Natural killer cell (primary cell): ENCODE measurements around the gene CSF2RB. TPM values are rescaled to one million over a fixed set of nuclear protein-coding genes. Genes with fewer than 3 reads are reported as not detected.
A peak's percentile ranks its signal among the peaks of the same experiment; 100 is the strongest.

Experiments used
- ATAC-seq, 3 donors: fragments of 150-1000 bp in 2 of 3; fragments of 200-7000 bp in 1 of 3; cut with Tn5 transposase; 1 replicate in 1 of 3; 2 replicates in 2 of 3; pipeline ENCODE4 v1.10.0; 2021; ENCODE audit warnings: mild to moderate bottlenecking in 2 of 3, moderate library complexity in 2 of 3
- DNase-seq, 2 donors: peaks; one replicate each; pipeline versions ENCODE4 v3.0.0 to v3.0.0-alpha.2; 2013 to 2021; ENCODE audit warnings: mixed read lengths in 1 of 2
- H3K27ac ChIP-seq: one replicate; pipeline ENCODE4 v1.5.1; 2013; ENCODE audit warnings: mild to moderate bottlenecking, low read length
- H3K27me3 ChIP-seq: one replicate; pipeline ENCODE4 v1.6.1; 2013; ENCODE audit warnings: low read length; ENCODE audit not compliant: control insufficient read depth, insufficient read depth
- H3K36me3 ChIP-seq: one replicate; pipeline ENCODE4 v1.6.1; 2013; ENCODE audit warnings: low read length; ENCODE audit not compliant: control insufficient read depth, insufficient read depth
- H3K4me1 ChIP-seq: one replicate; pipeline ENCODE4 v1.6.1; 2013; ENCODE audit warnings: low read length; ENCODE audit not compliant: control insufficient read depth, insufficient read depth
- H3K4me3 ChIP-seq: one replicate; pipeline ENCODE4 v1.5.1; 2013; ENCODE audit warnings: low read length
- H3K9me3 ChIP-seq: one replicate; pipeline ENCODE4 v1.6.1; 2013; ENCODE audit warnings: low read length; ENCODE audit not compliant: control insufficient read depth, insufficient read depth
- H3K27ac Mint-ChIP-seq, 2 donors: one replicate each; pipeline ENCODE4 v1.8.0; 2022; ENCODE audit warnings: mild to moderate bottlenecking in 2 of 2, mixed read lengths in 2 of 2, moderate library complexity in 1 of 2
- H3K27me3 Mint-ChIP-seq, 2 donors: one replicate each; pipeline ENCODE4 v1.8.0; 2022; ENCODE audit warnings: low read depth in 2 of 2, mixed read lengths in 2 of 2
- H3K36me3 Mint-ChIP-seq: one replicate; pipeline ENCODE4 v1.8.0; 2022; ENCODE audit warnings: mixed read lengths
- H3K4me1 Mint-ChIP-seq, 2 donors: one replicate each; pipeline ENCODE4 v1.8.0; 2022; ENCODE audit warnings: mixed read lengths in 2 of 2
- H3K4me3 Mint-ChIP-seq: one replicate; pipeline ENCODE4 v1.8.0; 2022; ENCODE audit warnings: mild to moderate bottlenecking, moderate library complexity, mixed read lengths
- H3K9me3 Mint-ChIP-seq, 2 donors: one replicate each; pipeline ENCODE4 v1.8.0; 2022; ENCODE audit warnings: mixed read lengths in 2 of 2
- WGBS: methylation state at CpG from one replicate; pipeline ENCODE4 v1.1.7; 2013; ENCODE audit warnings: missing lambda C conversion rate; ENCODE audit not compliant: insufficient coverage; 5-methylcytosine and 5-hydroxymethylcytosine counted together
- intact Hi-C: fragments of 100-400 bp; cut with micrococcal nuclease; formaldehyde crosslinking; loops from one replicate; pipeline ENCODE4 v1.14.2; 2022
- total RNA-seq, 4 donors: library from RNA; stranded (reverse); fragments of 120-200 nt in 1 of 4; gene quantifications; one replicate each; pipeline versions ENCODE4 v1.2.3 to v1.2.4, GENCODE V29; 2013 to 2022
- TF ChIP-seq, protein P1 (sequence below): fragments of 200-600 bp; IDR thresholded peaks from one replicate; pipeline ENCODE4 v1.8.0; 2022; ENCODE audit warnings: antibody characterized with exemption

Gene CSF2RB
- total RNA-seq: 100 to 1,000 TPM in 1 of 3 donors, 1 to 10 TPM in 2; 3.8 to 274 (median 8.2) TPM
- total RNA-seq (2013): 7.1 TPM

DNA sequence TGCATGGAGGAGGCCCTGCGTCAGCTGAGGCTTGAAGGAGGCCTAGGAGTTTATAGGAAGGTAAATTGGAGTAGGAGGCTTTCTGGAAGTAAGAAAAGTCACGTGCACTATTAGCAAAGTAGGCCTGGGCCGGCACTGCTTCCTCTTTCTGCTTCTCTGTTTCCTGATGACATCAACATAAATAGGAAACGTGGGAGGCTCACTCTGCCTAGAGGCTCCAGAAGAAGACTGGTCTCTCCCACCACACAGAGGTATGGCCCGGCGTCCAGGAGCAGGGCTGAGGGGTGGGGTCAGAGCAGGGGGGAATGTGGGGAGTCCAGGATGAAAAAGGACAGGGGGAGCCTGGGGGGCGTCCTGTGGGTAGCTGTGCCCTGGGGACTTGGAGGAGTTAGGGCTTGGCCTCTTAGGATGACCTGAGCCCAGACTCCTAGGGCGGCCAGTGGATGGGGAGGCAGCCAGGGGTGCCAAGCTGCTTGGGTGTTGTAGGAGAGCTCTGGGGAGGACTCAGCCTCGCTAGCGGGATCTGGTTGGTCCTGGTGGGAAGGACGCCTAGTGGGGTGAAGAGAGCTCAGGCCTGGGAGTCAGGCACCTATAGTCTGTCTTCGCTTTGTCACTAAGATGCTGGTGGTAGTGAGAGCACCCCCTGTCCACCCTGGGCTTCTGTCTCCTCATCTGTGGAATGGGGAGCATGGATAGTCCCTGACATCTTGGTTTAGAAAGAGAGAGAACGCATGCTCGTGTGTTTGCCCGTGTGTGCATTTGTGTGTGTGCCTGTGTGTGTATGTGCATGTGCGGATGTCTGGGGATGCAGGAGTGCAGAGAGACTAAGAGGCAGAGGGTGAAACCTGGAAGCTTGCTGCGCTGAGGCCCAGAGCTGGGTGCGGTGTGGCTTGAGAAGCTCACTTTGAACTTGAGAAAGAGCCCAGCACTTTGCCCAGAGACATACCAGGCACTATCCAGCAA lies at the start of gene CSF2RB:
TSS of gene CSF2RB (plus strand) at position 202 of the 963 bp plus-strand sequence. CDS start 8,580 bp downstream, outside the sequence.
- Mint-ChIP-seq H3K36me3 (no peaks in the 10 kb centered on the region), H3K27ac (peak within 1 kb of the TSS in 1 of 2 donors; percentile 60), H3K27me3 (peaks cover 21 to 38% of the 10 kb centered on the region in 2 donors), H3K9me3 (no peaks in the 10 kb centered on the region), H3K4me3 (no peak within 1 kb of the TSS), H3K4me1 (peaks cover 0 to 5% of the 10 kb centered on the region in 2 donors)
- peaks cover 4% of the 10 kb centered on the region for H3K4me1 ChIP-seq
- H3K27me3 ChIP-seq: no peaks in the 10 kb centered on the region
- no peaks in the 10 kb centered on the region for H3K9me3 ChIP-seq
- no peak for DNase-seq
- H3K36me3 ChIP-seq: no peaks in the 10 kb centered on the region
- TF ChIP-seq, protein P1, sequence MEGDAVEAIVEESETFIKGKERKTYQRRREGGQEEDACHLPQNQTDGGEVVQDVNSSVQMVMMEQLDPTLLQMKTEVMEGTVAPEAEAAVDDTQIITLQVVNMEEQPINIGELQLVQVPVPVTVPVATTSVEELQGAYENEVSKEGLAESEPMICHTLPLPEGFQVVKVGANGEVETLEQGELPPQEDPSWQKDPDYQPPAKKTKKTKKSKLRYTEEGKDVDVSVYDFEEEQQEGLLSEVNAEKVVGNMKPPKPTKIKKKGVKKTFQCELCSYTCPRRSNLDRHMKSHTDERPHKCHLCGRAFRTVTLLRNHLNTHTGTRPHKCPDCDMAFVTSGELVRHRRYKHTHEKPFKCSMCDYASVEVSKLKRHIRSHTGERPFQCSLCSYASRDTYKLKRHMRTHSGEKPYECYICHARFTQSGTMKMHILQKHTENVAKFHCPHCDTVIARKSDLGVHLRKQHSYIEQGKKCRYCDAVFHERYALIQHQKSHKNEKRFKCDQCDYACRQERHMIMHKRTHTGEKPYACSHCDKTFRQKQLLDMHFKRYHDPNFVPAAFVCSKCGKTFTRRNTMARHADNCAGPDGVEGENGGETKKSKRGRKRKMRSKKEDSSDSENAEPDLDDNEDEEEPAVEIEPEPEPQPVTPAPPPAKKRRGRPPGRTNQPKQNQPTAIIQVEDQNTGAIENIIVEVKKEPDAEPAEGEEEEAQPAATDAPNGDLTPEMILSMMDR: no peak
- H3K27ac ChIP-seq: peak within 1 kb of the TSS; percentile 47
- ATAC-seq: peak in 1 of 3 donors; percentile 78
- peak within 1 kb of the TSS; percentile 42 for H3K4me3 ChIP-seq
- intact Hi-C loops: no loop called here
- WGBS: 42% methylated on average over 18 of the region's 18 CpGs

DNA sequence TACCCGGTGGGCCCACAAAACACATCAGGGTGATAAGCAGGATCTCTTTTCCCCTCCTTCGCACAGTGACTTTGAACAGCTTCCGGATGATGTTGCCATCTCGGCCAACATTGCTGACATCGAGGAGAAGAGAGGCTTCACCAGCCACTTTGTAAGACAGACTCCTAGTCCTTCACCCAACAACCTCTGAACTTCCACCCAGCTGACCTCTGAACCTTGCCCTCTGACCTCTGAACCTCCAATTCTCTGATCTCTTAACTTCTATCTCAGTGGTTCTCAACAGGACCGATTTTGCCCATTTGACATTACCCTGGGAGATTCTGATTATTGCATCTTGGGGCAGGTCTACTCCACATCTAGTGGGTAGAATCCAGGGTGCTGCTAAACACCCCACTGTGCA lies 49.4 kb upstream of the CSF2RB start:
- Histone ChIP-seq H3K4me1 (peaks cover 37% of the 10 kb centered on the region), H3K36me3 (no peaks in the 10 kb centered on the region), H3K27ac (no peak overlapping the region), H3K27me3 (no peaks in the 10 kb centered on the region), H3K4me3 (no peak overlapping the region), H3K9me3 (no peaks in the 10 kb centered on the region)
- ATAC-seq: no peak
- intact Hi-C loops: loop anchor here (1.0 kb wide), 1 partner anchor 27 kb away; no protein-coding TSS in a partner anchor
- H3K9me3 Mint-ChIP-seq: no peaks in the 10 kb centered on the region
- no peaks in the 10 kb centered on the region for H3K36me3 Mint-ChIP-seq
- TF ChIP-seq, protein P1: no peak
- no peak overlapping the region for H3K4me3 Mint-ChIP-seq
- WGBS: 96% methylated on average over 6 of the region's 6 CpGs
- DNase-seq: no peak
- peaks cover 0 to 7% of the 10 kb centered on the region in 2 donors for H3K4me1 Mint-ChIP-seq
- H3K27me3 Mint-ChIP-seq: peaks cover 0 to 7% of the 10 kb centered on the region in 2 donors
- H3K27ac Mint-ChIP-seq: no peak overlapping the region

DNA sequence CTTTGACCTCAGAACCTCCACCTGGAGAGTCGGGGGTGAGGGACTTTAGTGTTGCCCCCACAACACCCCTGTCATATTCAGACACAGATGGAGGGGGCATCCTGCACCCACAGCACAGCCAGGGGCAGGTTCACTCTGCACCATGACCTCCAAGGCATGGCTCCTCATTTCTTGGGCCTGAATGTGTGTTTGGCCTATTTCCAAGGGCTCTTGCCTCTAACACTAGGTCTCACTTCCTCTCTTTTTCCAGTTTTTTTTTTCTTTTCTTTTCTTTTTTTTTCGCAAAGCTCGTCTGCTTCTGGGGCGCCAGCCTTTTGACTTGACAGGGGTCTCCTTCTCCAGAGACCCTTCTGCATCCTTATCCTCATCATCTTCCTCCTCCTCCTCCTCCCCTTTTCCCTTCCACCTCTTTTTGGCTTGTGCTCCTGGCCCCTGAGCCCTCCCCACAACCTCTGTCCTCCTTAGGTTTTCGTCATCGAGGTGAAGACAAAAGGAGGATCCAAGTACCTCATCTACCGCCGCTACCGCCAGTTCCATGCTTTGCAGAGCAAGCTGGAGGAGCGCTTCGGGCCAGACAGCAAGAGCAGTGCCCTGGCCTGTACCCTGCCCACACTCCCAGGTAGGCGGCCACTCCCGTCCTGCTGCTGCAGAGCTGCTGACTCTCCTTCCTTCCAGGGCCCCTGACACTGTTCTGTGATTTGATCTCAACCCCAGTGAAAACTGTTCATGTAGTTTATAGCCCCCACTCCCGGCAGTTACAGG lies 48.8 kb upstream of the CSF2RB start:
- H3K4me1 Mint-ChIP-seq: peaks cover 0 to 7% of the 10 kb centered on the region in 2 donors
- Histone ChIP-seq H3K36me3 (no peaks in the 10 kb centered on the region), H3K4me1 (peaks cover 37% of the 10 kb centered on the region), H3K4me3 (no peak overlapping the region), H3K27me3 (no peaks in the 10 kb centered on the region), H3K27ac (no peak overlapping the region), H3K9me3 (no peaks in the 10 kb centered on the region)
- no peaks in the 10 kb centered on the region for H3K36me3 Mint-ChIP-seq
- ATAC-seq: no peak
- no peak overlapping the region for H3K4me3 Mint-ChIP-seq
- no peak overlapping the region for H3K27ac Mint-ChIP-seq
- DNase-seq: peak in 1 of 2 donors; percentile 12
- 90% methylated on average over 14 of the region's 14 CpGs for WGBS
- TF ChIP-seq, protein P1: no peak
- no peaks in the 10 kb centered on the region for H3K9me3 Mint-ChIP-seq
- intact Hi-C loops: no loop called here
- peaks cover 0 to 7% of the 10 kb centered on the region in 2 donors for H3K27me3 Mint-ChIP-seq
